Stimulated activated effector memory CD8-positive, alpha-beta T cell treated with anti-CD3 and anti-CD28 coated beads, Interleukin-12 subunit alpha, Interleukin-12 subunit beta, amount 100 ng/mL, for 72 hours (primary cell): ENCODE measurements around the gene TESK2.

Experiments used
- ATAC-seq: fragments of 150-1000 bp; cut with Tn5 transposase; 2 replicates; pipeline ENCODE4 v1.10.0; 2021
- DNase-seq, 2 donors: peaks; one replicate each; pipeline ENCODE4 v3.0.0; 2021 to 2022; ENCODE audit warnings: low spot score in 2 of 2
- H3K27ac Mint-ChIP-seq: one replicate; pipeline ENCODE4 v1.8.0; 2022; ENCODE audit warnings: mild to moderate bottlenecking, mixed read lengths
- H3K36me3 Mint-ChIP-seq: one replicate; pipeline ENCODE4 v1.8.0; 2022; ENCODE audit warnings: mild to moderate bottlenecking, mixed read lengths
- H3K4me1 Mint-ChIP-seq: one replicate; pipeline ENCODE4 v1.8.0; 2022; ENCODE audit warnings: mixed read lengths
- H3K4me3 Mint-ChIP-seq: one replicate; pipeline ENCODE4 v1.8.0; 2022; ENCODE audit warnings: mild to moderate bottlenecking, mixed read lengths
- H3K9me3 Mint-ChIP-seq: one replicate; pipeline ENCODE4 v1.8.0; 2022; ENCODE audit warnings: mixed read lengths

TESK2 gene

DNA sequence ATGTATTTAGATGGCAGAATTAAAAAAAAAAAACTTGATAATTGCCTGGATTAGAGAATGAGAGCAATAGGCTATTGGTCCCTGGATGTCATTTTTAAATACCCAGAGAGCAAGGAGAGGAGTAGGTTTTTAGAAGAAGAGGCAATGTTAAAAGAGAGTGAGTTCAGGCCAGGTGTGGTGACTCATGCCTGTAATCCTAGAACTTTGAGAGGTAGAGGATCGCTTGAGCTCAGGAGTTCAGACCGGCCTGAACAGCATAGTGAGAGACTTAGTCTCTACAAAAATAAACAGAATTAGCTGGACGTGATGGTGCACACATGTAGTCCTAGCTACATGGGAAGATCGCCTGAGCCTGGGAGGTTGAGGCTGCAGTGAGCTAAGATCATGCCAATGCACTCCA, 134.8 kb downstream of the TESK2 start:
- no peak for ATAC-seq
- H3K4me3 Mint-ChIP-seq = no peak overlapping the region
- peaks cover 5% of the 10 kb centered on the region for H3K4me1 Mint-ChIP-seq
- H3K36me3 Mint-ChIP-seq = no peaks in the 10 kb centered on the region
- no peak overlapping the region for H3K27ac Mint-ChIP-seq
- no peaks in the 10 kb centered on the region for H3K9me3 Mint-ChIP-seq
- no peak for DNase-seq

DNA sequence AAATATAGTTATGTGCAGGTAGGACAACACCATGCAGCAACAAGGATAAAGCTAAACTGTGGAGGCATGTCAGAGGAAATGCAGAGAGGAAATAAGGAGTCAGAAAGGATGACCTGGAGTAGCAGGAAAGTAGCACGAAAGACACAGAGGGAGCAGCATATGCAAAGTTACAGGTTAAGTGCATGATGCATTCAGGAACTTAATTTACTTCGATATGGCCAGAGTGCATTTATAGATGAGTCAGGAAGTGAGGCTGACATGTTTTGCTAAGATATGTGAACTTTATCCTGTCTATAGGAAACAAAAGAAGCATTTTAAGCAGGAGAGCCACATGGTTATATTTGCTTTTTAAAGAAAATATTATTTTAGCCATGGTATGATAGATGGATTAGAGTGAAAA, 135.3 kb downstream of the TESK2 start:
- Mint-ChIP-seq H3K9me3 (no peaks in the 10 kb centered on the region), H3K4me1 (peaks cover 5% of the 10 kb centered on the region), H3K36me3 (no peaks in the 10 kb centered on the region), H3K27ac (no peak overlapping the region), H3K4me3 (no peak overlapping the region)
- no peak for ATAC-seq
- no peak for DNase-seq

GRCh38 chr1:45354838-45355237, 136.1 kb downstream of the TESK2 start:
- Mint-ChIP-seq H3K9me3 (no peaks in the 10 kb centered on the region), H3K36me3 (no peaks in the 10 kb centered on the region), H3K4me3 (no peak overlapping the region), H3K27ac (no peak overlapping the region), H3K4me1 (peaks cover 1% of the 10 kb centered on the region)
- no peak for ATAC-seq
- DNase-seq = no peak

DNA sequence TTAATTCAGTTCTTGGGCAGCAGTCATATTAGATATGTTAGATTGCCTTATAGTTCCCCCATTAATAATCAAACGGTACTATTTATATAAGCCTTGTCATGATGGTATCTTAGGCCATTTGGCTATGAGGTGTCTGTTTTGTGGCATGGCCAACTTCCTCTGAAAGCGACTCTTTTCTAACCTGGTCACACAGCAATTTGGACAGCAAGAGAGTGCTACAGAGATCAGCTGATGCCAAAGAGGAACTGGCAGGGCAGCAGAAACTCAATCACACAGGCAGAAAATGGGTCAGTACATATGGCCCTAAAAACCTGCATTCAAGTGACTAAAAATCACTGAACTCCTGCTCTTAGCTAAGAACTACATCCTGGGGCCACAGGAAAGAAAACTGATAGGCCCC, 137.3 kb downstream of the TESK2 start:
- no peak for DNase-seq
- no peaks in the 10 kb centered on the region for H3K36me3 Mint-ChIP-seq
- no peaks in the 10 kb centered on the region for H3K9me3 Mint-ChIP-seq
- H3K27ac Mint-ChIP-seq = peak overlapping the region; percentile 20
- H3K4me3 Mint-ChIP-seq = no peak overlapping the region
- no peaks in the 10 kb centered on the region for H3K4me1 Mint-ChIP-seq
- no peak for ATAC-seq

DNA sequence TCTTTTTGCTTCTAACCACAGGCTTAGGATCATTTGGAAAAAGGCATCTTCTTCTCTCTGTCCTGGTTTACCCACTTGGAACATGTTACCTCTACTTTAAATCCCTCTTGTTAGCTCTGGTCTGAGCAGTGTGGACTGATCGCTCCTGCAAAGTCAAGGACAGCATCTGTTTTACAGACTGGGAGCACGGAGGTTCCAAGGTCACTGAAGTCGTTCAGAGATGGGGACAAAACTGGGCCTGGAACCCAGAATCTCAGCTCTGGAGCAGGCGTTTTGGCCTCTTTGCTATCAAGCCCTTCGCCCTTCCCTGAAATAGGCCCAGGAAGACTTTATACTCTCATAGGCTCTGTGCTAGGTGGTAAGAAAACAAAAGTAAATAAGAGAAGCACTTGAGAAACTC, 139.5 kb downstream of the TESK2 start:
- no peak overlapping the region for H3K27ac Mint-ChIP-seq
- no peaks in the 10 kb centered on the region for H3K9me3 Mint-ChIP-seq
- ATAC-seq (no peak), DNase-seq (no peak)
- H3K36me3 Mint-ChIP-seq = no peaks in the 10 kb centered on the region
- H3K4me1 Mint-ChIP-seq = no peaks in the 10 kb centered on the region
- H3K4me3 Mint-ChIP-seq = no peak overlapping the region

- Mint-ChIP-seq H3K4me3 (no peak overlapping the region), H3K9me3 (no peaks in the 10 kb centered on the region), H3K36me3 (peaks cover 22% of the 10 kb centered on the region), H3K27ac (peak overlapping the region; percentile 76), H3K4me1 (no peaks in the 10 kb centered on the region)
- ATAC-seq = no peak
- DNase-seq = no peak
Measured at GRCh38 chr1:45348966-45349677, 141.8 kb downstream of the TESK2 start.

GRCh38 chr1:45348609-45348965, 142.4 kb downstream of the TESK2 start:
- peak overlapping the region; percentile 76 for H3K27ac Mint-ChIP-seq
- ATAC-seq (no peak), DNase-seq (no peak)
- H3K4me3 Mint-ChIP-seq = no peak overlapping the region
- peaks cover 27% of the 10 kb centered on the region for H3K36me3 Mint-ChIP-seq
- no peaks in the 10 kb centered on the region for H3K9me3 Mint-ChIP-seq
- H3K4me1 Mint-ChIP-seq = no peaks in the 10 kb centered on the region

DNA sequence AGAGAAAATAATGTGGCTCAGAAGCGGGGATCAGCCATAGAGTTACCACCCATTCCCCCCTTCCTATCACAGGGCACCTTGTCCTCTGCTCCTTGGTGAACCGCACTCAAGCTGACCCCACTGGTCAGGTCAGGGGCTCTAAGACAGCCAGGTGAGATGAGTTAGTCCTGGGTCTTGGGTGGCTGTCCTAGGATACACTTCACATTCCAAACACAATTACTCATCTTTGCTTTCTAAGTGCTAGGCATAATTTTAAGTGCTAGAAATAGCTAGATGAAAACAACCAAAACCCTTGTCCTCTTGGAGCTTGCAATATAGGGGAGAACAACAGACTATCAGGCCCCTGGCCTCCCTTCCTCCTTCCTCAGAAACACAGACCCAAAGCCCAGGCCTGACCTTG, 142.9 kb downstream of the TESK2 start:
- H3K4me1 Mint-ChIP-seq = no peaks in the 10 kb centered on the region
- no peak for ATAC-seq
- no peaks in the 10 kb centered on the region for H3K9me3 Mint-ChIP-seq
- H3K4me3 Mint-ChIP-seq = no peak overlapping the region
- H3K36me3 Mint-ChIP-seq = peaks cover 33% of the 10 kb centered on the region
- no peak for DNase-seq
- peak overlapping the region; percentile 76 for H3K27ac Mint-ChIP-seq

GRCh38 chr1:45346473-45346872, 144.5 kb downstream of the TESK2 start:
- DNase-seq (no peak), ATAC-seq (no peak)
- no peak overlapping the region for H3K4me3 Mint-ChIP-seq
- no peaks in the 10 kb centered on the region for H3K9me3 Mint-ChIP-seq
- H3K36me3 Mint-ChIP-seq = peaks cover 49% of the 10 kb centered on the region
- H3K4me1 Mint-ChIP-seq = peaks cover 8% of the 10 kb centered on the region
- H3K27ac Mint-ChIP-seq = peak overlapping the region; percentile 79

DNA sequence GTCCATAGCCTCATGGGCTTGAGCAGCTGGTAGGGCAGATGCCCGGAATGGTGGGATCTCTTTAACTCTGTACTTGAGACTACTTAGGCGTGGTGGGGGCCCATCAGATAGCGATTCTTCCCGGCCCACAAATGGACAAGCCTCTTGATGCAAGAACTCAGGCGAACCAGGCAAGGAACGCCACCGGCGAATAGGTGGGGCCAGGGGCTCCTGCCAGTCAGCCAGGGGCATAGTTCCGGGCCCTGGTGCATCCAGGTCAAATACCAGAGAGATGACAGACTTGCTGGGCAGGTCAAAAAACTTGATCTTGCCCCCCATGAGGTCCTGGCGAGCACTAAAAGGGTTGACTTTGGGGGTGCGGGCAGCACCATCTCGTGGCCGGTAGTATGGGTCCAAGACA, 145.9 kb downstream of the TESK2 start:
- Mint-ChIP-seq H3K36me3 (peaks cover 63% of the 10 kb centered on the region), H3K4me1 (peaks cover 18% of the 10 kb centered on the region), H3K4me3 (no peak overlapping the region), H3K9me3 (no peaks in the 10 kb centered on the region), H3K27ac (peak overlapping the region; percentile 79)
- no peak for DNase-seq
- ATAC-seq = no peak

DNA sequence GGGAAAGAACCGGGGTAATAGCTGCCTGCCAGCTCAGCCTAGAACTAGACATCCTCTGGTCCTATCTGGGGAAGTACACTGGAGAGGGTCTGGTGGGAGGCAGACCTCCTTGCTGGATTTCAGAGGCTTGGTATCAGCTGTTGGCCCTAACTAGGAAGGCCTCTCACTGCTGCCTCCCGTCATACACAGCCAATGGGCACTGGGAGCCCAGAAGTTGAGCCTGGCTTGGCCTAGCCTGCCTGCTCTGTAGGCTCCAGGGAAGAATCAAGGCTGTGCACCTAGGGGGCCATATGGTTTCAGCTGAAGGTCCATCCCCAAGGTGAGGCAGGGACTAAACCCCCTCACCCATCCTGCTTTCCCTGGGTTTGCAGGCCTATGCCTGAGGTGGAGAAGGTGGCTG, 146.5 kb downstream of the TESK2 start:
- DNase-seq (no peak), ATAC-seq (no peak)
- Mint-ChIP-seq H3K9me3 (no peaks in the 10 kb centered on the region), H3K4me3 (no peak overlapping the region), H3K36me3 (peaks cover 68% of the 10 kb centered on the region), H3K27ac (no peak overlapping the region), H3K4me1 (peaks cover 21% of the 10 kb centered on the region)

- Mint-ChIP-seq H3K36me3 (peaks cover 83% of the 10 kb centered on the region), H3K4me3 (peak overlapping the region; percentile 99), H3K4me1 (peaks cover 53% of the 10 kb centered on the region), H3K27ac (peak overlapping the region; percentile 99), H3K9me3 (no peaks in the 10 kb centered on the region)
- DNase-seq (no peak), ATAC-seq (no peak)
Measured at GRCh38 chr1:45340816-45341466, 150.0 kb downstream of the TESK2 start.

GRCh38 chr1:45339789-45340558, 151.0 kb downstream of the TESK2 start, which contains the start of the genes MUTYH and TOE1:
Gene MUTYH (minus strand): TSS chr1:45340440. CDS start chr1:45334505, 5,935 bp downstream.
Gene TOE1 (plus strand): TSS chr1:45340170. CDS start chr1:45340253, 83 bp downstream.
- ATAC-seq (peak; percentile 91), DNase-seq (peak; percentile 89 to 97)
- Mint-ChIP-seq H3K36me3 (peaks cover 74% of the 10 kb centered on the region), H3K4me3 (peak within 1 kb of the TSS; percentile 99), H3K9me3 (no peaks in the 10 kb centered on the region), H3K27ac (peak within 1 kb of the TSS; percentile 99), H3K4me1 (peaks cover 60% of the 10 kb centered on the region)

- ATAC-seq (no peak), DNase-seq (no peak)
- Mint-ChIP-seq H3K4me3 (peak overlapping the region; percentile 99), H3K36me3 (peaks cover 58% of the 10 kb centered on the region), H3K27ac (peak overlapping the region; percentile 99), H3K4me1 (peaks cover 69% of the 10 kb centered on the region), H3K9me3 (no peaks in the 10 kb centered on the region)
Measured at GRCh38 chr1:45337630-45338325, 153.2 kb downstream of the TESK2 start.

GRCh38 chr1:45335855-45336324, 155.1 kb downstream of the TESK2 start:
- no peak for ATAC-seq
- Mint-ChIP-seq H3K4me3 (no peak overlapping the region), H3K9me3 (no peaks in the 10 kb centered on the region), H3K4me1 (peaks cover 57% of the 10 kb centered on the region), H3K36me3 (peaks cover 40% of the 10 kb centered on the region), H3K27ac (peak overlapping the region; percentile 71)
- no peak for DNase-seq
